K562 (cell line): ENCODE data around the gene C7. TPM values are rescaled to one million over a fixed set of nuclear protein-coding genes. Genes with fewer than 3 reads are reported as not detected.

Source experiments
- ATAC-seq: fragments of 200-7000 bp; cut with Tn5 transposase; 3 replicates; pipeline ENCODE4 v1.9.1; 2020; ENCODE audit warnings: moderate library complexity
- BruUV-seq: library from RNA; stranded (reverse); fragments of 400-500 nt; replicated peaks from 2 replicates; lab custom pipeline; 2021; lab: Mats Ljungman, UMichigan
- CTCF ChIA-PET: fragments of 300-600 bp; formaldehyde crosslinking; extraction: SDS; loops from one replicate; lab custom pipeline; 2021; ENCODE audit warnings: low intra/inter-chr PET ratio; lab: Yijun Ruan, JAX
- POLR2A ChIA-PET: fragments of 300-600, 350-650 bp; sonication (Branson Sonifier 250); formaldehyde crosslinking; extraction: SDS; loops from one replicate; lab custom pipeline; 2021; ENCODE audit warnings: antibody characterized with exemption, inconsistent platforms; lab: Yijun Ruan, JAX
- DNase-seq, 4 experiments: peaks; one replicate each; pipeline versions ENCODE4 v3.0.0 to v3.0.0-alpha.2; 2011 to 2018; ENCODE audit warnings: low spot score in 3 of 4, mixed read lengths in 3 of 4; ENCODE audit errors: extremely low read depth in 1 of 4
- FAIRE-seq: peaks from 2 replicates; lab custom pipeline; 2011; peaks lifted over from hg19 to GRCh38; lab: Jason Lieb, UNC
- H2AFZ ChIP-seq: 2 replicates; pipeline ENCODE4 v1.6.0; 2011; ENCODE audit warnings: low read depth, low read length, control low read depth, inconsistent platforms
- H3K27ac ChIP-seq: fragments of 200-600 bp; 3 replicates; pipeline ENCODE4 v1.8.0; 2011; ENCODE audit warnings: low read depth, mild to moderate bottlenecking, control low read depth, inconsistent platforms, low read length, moderate library complexity, mixed read lengths; ENCODE audit errors: extremely low read depth
- H3K27me3 ChIP-seq, 2 experiments: fragments of 300-600 bp in 1 of 2; 2 replicates in 1 of 2; 3 replicates in 1 of 2; pipeline versions ENCODE4 v1.6.0 to v1.8.0; 2011; ENCODE audit warnings: inconsistent platforms in 2 of 2, low read length in 2 of 2, mild to moderate bottlenecking in 1 of 2, mixed read lengths in 1 of 2, moderate library complexity in 1 of 2; ENCODE audit not compliant: control insufficient read depth in 2 of 2, insufficient read depth in 2 of 2
- H3K36me3 ChIP-seq: fragments of 300-600 bp; 3 replicates; pipeline ENCODE4 v1.8.0; 2011; ENCODE audit warnings: mild to moderate bottlenecking, low read length, inconsistent platforms; ENCODE audit not compliant: control insufficient read depth, insufficient read depth
- H3K4me1 ChIP-seq, 2 experiments: fragments of 200-600 bp in 1 of 2; replicated peaks in 1 of 2; 2 replicates in 1 of 2; 3 replicates in 1 of 2; pipeline versions ENCODE4 v1.5.1 to v1.8.0; 2011; ENCODE audit warnings: inconsistent platforms in 2 of 2, low read length in 2 of 2, mild to moderate bottlenecking in 1 of 2, mixed read lengths in 1 of 2, moderate library complexity in 1 of 2; ENCODE audit not compliant: control insufficient read depth in 2 of 2, insufficient read depth in 2 of 2
- H3K4me2 ChIP-seq: 2 replicates; pipeline ENCODE4 v1.6.1; 2011; ENCODE audit warnings: low read length, control low read depth, inconsistent platforms, mixed read lengths; ENCODE audit not compliant: insufficient read depth
- H3K4me3 ChIP-seq: fragments of 200-600 bp; sonication (generic), shearing (Covaris generic); 2 replicates; pipeline ENCODE4 v1.5.1; 2016; ENCODE audit warnings: control low read depth, inconsistent platforms
- H3K79me2 ChIP-seq: fragments of 200-600 bp; 3 replicates; pipeline ENCODE4 v1.8.0; 2011; ENCODE audit warnings: low read length, inconsistent platforms; ENCODE audit not compliant: control insufficient read depth, insufficient read depth
- H3K9ac ChIP-seq, 2 experiments: 2 replicates each; pipeline versions ENCODE4 v1.6.0 to v1.6.1; 2011; ENCODE audit warnings: low read depth in 2 of 2, low read length in 2 of 2, control low read depth in 1 of 2, inconsistent platforms in 1 of 2, mild to moderate bottlenecking in 1 of 2, mixed read lengths in 1 of 2; ENCODE audit not compliant: insufficient read depth in 1 of 2
- H3K9me1 ChIP-seq: one replicate; pipeline ENCODE4 v1.6.0; 2011; ENCODE audit warnings: inconsistent platforms, mild to moderate bottlenecking, low read length, moderate library complexity; ENCODE audit not compliant: control insufficient read depth, insufficient read depth
- H3K9me3 ChIP-seq: replicated peaks from 2 replicates; pipeline ENCODE4 v1.5.1; 2011; ENCODE audit warnings: low read depth, low read length, inconsistent platforms; ENCODE audit not compliant: control insufficient read depth, insufficient read depth
- H4K20me1 ChIP-seq: replicated peaks from 2 replicates; pipeline ENCODE4 v1.6.1; 2011; ENCODE audit warnings: low read length, inconsistent platforms, mixed read lengths; ENCODE audit not compliant: control insufficient read depth, insufficient read depth
- BDP1 ChIP-seq: IDR thresholded peaks from 3 replicates; pipeline ENCODE4 v1.6.1; 2011; ENCODE audit not compliant: insufficient read length, insufficient read depth
- DEAF1 ChIP-seq: fragments of 450-650 bp; formaldehyde crosslinking; IDR thresholded peaks from 2 replicates; pipeline ENCODE4 v1.4.0; 2020; ENCODE audit warnings: mild to moderate bottlenecking, moderate library complexity
- ELF1 ChIP-seq: fragments of 200-800 bp; sonication (Bioruptor generic); IDR thresholded peaks from 2 replicates; pipeline ENCODE4 v1.6.1; 2016; ENCODE audit warnings: missing genetic modification characterization, missing compliant biosample characterization
- ILK ChIP-seq: fragments of 450-650 bp; IDR thresholded peaks from 2 replicates; pipeline ENCODE4 v1.6.1; 2016; ENCODE audit warnings: missing genetic modification characterization, low read depth, mild to moderate bottlenecking, missing compliant biosample characterization, moderate library complexity, borderline replicate concordance
- KDM2B ChIP-seq: fragments of 250-450 bp; sonication (Bioruptor Pico); IDR thresholded peaks from 2 replicates; pipeline ENCODE4 v1.8.0; 2021; ENCODE audit warnings: mild to moderate bottlenecking, moderate library complexity
- MYBL2 ChIP-seq, 2 experiments: fragments of 450-650 bp in 1 of 2; sonication (generic) in 1 of 2; formaldehyde crosslinking in 1 of 2; IDR thresholded peaks; 2 replicates each; pipeline versions ENCODE4 v1.6.1 to v1.8.1; 2017 to 2022; ENCODE audit warnings: borderline replicate concordance in 1 of 2, inconsistent platforms in 1 of 2, low read depth in 1 of 2, mild to moderate bottlenecking in 1 of 2, missing genetic modification reagents in 1 of 2, moderate library complexity in 1 of 2
- NFATC3 ChIP-seq: fragments of 450-650 bp; IDR thresholded peaks from 2 replicates; pipeline ENCODE4 v1.6.1; 2017; ENCODE audit warnings: mild to moderate bottlenecking
- PHF8 ChIP-seq: fragments of 200-600 bp; sonication (generic); IDR thresholded peaks from 2 replicates; pipeline ENCODE4 v1.6.1; 2012; ENCODE audit warnings: mixed run types, mild to moderate bottlenecking, inconsistent platforms, low read length, moderate library complexity, borderline replicate concordance
- RBFOX2 ChIP-seq: fragments of 200-400 bp; formaldehyde crosslinking; IDR thresholded peaks from 2 replicates; pipeline ENCODE4 v1.6.1; 2017; ENCODE audit warnings: low read depth, mild to moderate bottlenecking, low read length, moderate library complexity
- SAFB2 ChIP-seq: fragments of 200-400 bp; formaldehyde crosslinking; IDR thresholded peaks from 2 replicates; pipeline ENCODE4 v1.6.1; 2018; ENCODE audit warnings: borderline replicate concordance, low read length, low read depth, moderate library complexity; ENCODE audit not compliant: severe bottlenecking
- TCF15 ChIP-seq: fragments of 250-450 bp; sonication (Bioruptor Pico); IDR thresholded peaks from 2 replicates; pipeline ENCODE4 v1.8.0; 2022; ENCODE audit warnings: moderate library complexity, mild to moderate bottlenecking, inconsistent platforms
- THRAP3 ChIP-seq: fragments of 450-650 bp; IDR thresholded peaks from 2 replicates; pipeline ENCODE4 v1.6.1; 2016; ENCODE audit warnings: mild to moderate bottlenecking, inconsistent platforms, borderline replicate concordance
- ZNF445 ChIP-seq: fragments of 250-450 bp; sonication (Bioruptor Pico); IDR thresholded peaks from 2 replicates; pipeline ENCODE4 v1.4.0; 2020; ENCODE audit warnings: low read depth, mild to moderate bottlenecking, moderate library complexity
- WGBS: fragments of 100-300 bp; shearing (Covaris generic); methylation state at CpG from one replicate; pipeline ENCODE4 v1.1.6; 2016; ENCODE audit warnings: low coverage, mixed read lengths; ENCODE audit not compliant: insufficient coverage; ENCODE audit errors: missing lambda C conversion rate; 5-methylcytosine and 5-hydroxymethylcytosine counted together
- in situ Hi-C: fragments of 300-500 bp; cut with MboI; formaldehyde crosslinking; loops from 4 replicates; pipeline ENCODE4 v1.15.0; 2018; ENCODE audit warnings: inconsistent platforms, mixed read lengths
- intact Hi-C: fragments of 100-400 bp; cut with micrococcal nuclease; formaldehyde crosslinking; loops from 2 replicates; pipeline ENCODE4 v1.14.2; 2022
- polyA plus RNA-seq, 8 experiments: library from polyadenylated mRNA; depleted of rRNA in 4 of 8; stranded (reverse) in 5 of 8; unstranded in 3 of 8; fragments of >200 nt; fragmentation: Nextera tagmentation in 2 of 8; fragmentation: Illumina TruSeq in 1 of 8; extraction: Ambion mirVana in 2 of 8; extraction: Trizol in 1 of 8; gene quantifications; 2 replicates each; pipeline versions ENCODE4 v1.2.1 to v1.2.3, GENCODE V29; 2011 to 2014; ENCODE audit warnings: inconsistent platforms in 1 of 8, missing spikeins in 1 of 8
- total RNA-seq, 7 experiments: library from RNA; depleted of rRNA in 6 of 7; stranded (reverse); fragments of >200 nt in 6 of 7; fragmentation: Illumina TruSeq in 2 of 7; extraction: Trizol in 2 of 7; gene quantifications; 2 replicates each; pipeline versions ENCODE4 v1.2.1 to v1.2.3, GENCODE V29; 2011 to 2021; ENCODE audit warnings: low replicate concordance in 1 of 7
- TF ChIP-seq, protein P1 (sequence below): fragments of 200-800 bp; sonication (Bioruptor generic); IDR thresholded peaks from 2 replicates; pipeline ENCODE4 v1.6.1; 2017; ENCODE audit warnings: missing genetic modification characterization, missing compliant biosample characterization

Gene C7
- total and polyA plus RNA-seq, 9 of the 15 experiments (the other 6 are each of a cell fraction or from before 2014, with no cell fraction given), result 0.82 TPM; not detected in 8

- Histone ChIP-seq H4K20me1 (no peaks in the 10 kb centered on the region), H3K4me1 (no peaks in the 10 kb centered on the region), H3K9me1 (no peaks in the 10 kb centered on the region), H3K36me3 (no peaks in the 10 kb centered on the region), H3K79me2 (no peaks in the 10 kb centered on the region), H3K27me3 (no peaks in the 10 kb centered on the region; a peak in 1 of 5 replicates), H2AFZ (no peak overlapping the region), H3K9ac (no peak overlapping the region), H3K27ac (no peak overlapping the region), H3K9me3 (peaks cover 3% of the 10 kb centered on the region; the same call in 1 of the 2 replicates), H3K4me3 (no peak overlapping the region), H3K4me2 (no peak overlapping the region)
- ChIA-PET CTCF (no interaction called here), POLR2A (no interaction called here)
- intact Hi-C loops, result loop anchor here (10.0 kb wide), 1 partner anchor 1159 kb away; no protein-coding TSS in a partner anchor
- TF ChIP-seq MYBL2 (IDR thresholded peaks at IDR 0.05; ENCODE audit: low read depth) (no peak), MYBL2 (CRISPR knock-in tag; IDR thresholded peaks at IDR 0.05; ENCODE audit: borderline replicate concordance) (no peak), THRAP3 (no peak), PHF8 (no peak), SAFB2 (no peak), DEAF1 (CRISPR knock-in tag) (no peak), ZNF445 (CRISPR knock-in tag) (no peak), NFATC3 (no peak), ILK (tag) (no peak), RBFOX2 (no peak), BDP1 (no peak), ELF1 (tag) (no peak), TCF15 (no peak), KDM2B (CRISPR knock-in tag) (no peak)
- TF ChIP-seq, protein P1, sequence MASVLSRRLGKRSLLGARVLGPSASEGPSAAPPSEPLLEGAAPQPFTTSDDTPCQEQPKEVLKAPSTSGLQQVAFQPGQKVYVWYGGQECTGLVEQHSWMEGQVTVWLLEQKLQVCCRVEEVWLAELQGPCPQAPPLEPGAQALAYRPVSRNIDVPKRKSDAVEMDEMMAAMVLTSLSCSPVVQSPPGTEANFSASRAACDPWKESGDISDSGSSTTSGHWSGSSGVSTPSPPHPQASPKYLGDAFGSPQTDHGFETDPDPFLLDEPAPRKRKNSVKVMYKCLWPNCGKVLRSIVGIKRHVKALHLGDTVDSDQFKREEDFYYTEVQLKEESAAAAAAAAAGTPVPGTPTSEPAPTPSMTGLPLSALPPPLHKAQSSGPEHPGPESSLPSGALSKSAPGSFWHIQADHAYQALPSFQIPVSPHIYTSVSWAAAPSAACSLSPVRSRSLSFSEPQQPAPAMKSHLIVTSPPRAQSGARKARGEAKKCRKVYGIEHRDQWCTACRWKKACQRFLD (CRISPR knock-in tag), result no peak
- no peak for FAIRE-seq
- WGBS, result 16% methylated on average over 3 of the region's 3 CpGs
- no peak for DNase-seq
- no TSS peak for BruUV-seq
- in situ Hi-C loops, result no loop called here
- ATAC-seq, result no peak
These were observed 35.9 kb upstream of the C7 start for GRCh38 chr5:40873286-40873880.
